OCI-LY3 (cell line): ENCODE measurements around the gene KRT73.

Experiments used
- H2AFZ ChIP-seq: fragments of 200-600, 300-600 bp; shearing (Covaris generic); 2 replicates; pipeline ENCODE4 v1.6.0; 2014; ENCODE audit warnings: antibody characterized with exemption, low read depth, low read length
- H3K27ac ChIP-seq: fragments of 200-600, 300-600 bp; sonication (generic); 2 replicates; pipeline ENCODE4 v1.5.1; 2014; ENCODE audit warnings: mild to moderate bottlenecking, low read length, moderate library complexity, mixed read lengths
- H3K27me3 ChIP-seq: fragments of 200-600, 300-600 bp; sonication (generic); 2 replicates; pipeline ENCODE4 v1.6.1; 2014; ENCODE audit warnings: low read depth, low read length, mixed read lengths
- H3K36me3 ChIP-seq: fragments of 200-600, 300-600 bp; sonication (generic); replicated peaks from 2 replicates; pipeline ENCODE3; 2014; ENCODE audit warnings: low read depth, low read length, mixed read lengths
- H3K4me1 ChIP-seq: fragments of 300-600, 200-600 bp; sonication (generic); 2 replicates; pipeline ENCODE4 v1.6.1; 2014; ENCODE audit warnings: low read length, mixed read lengths
- H3K4me2 ChIP-seq: fragments of 200-600, 300-600 bp; sonication (generic); 2 replicates; pipeline ENCODE4 v1.6.1; 2014; ENCODE audit warnings: low read length, mixed read lengths
- H3K4me3 ChIP-seq: fragments of 300-600, 200-600 bp; sonication (generic); 2 replicates; pipeline ENCODE4 v1.5.1; 2014; ENCODE audit warnings: antibody characterized with exemption, mild to moderate bottlenecking, low read length, moderate library complexity
- H3K79me2 ChIP-seq: fragments of 300-600, 200-600 bp; shearing (Covaris generic); 2 replicates; pipeline ENCODE4 v1.6.1; 2014; ENCODE audit warnings: mild to moderate bottlenecking, low read length, mixed read lengths
- H3K9ac ChIP-seq: fragments of 300-600, 200-600 bp; shearing (Covaris generic); 2 replicates; pipeline ENCODE4 v1.6.0; 2014; ENCODE audit warnings: mild to moderate bottlenecking, low read length, moderate library complexity
- H3K9me3 ChIP-seq: fragments of 200-600, 300-600 bp; shearing (Covaris generic); 2 replicates; pipeline ENCODE4 v1.6.1; 2014; ENCODE audit warnings: low read length, mixed read lengths; ENCODE audit not compliant: insufficient read depth
- H4K20me1 ChIP-seq: fragments of 200-600, 300-600 bp; sonication (generic); 2 replicates; pipeline ENCODE4 v1.6.1; 2016; ENCODE audit warnings: low read length, mixed read lengths; ENCODE audit not compliant: insufficient read depth
- CTCF ChIP-seq: fragments of 200-600, 300-600 bp; sonication (generic); IDR thresholded peaks from 2 replicates; pipeline ENCODE4 v1.5.1; 2014; ENCODE audit warnings: antibody characterized with exemption, low read length, low read depth
- EZH2phosphoT487 ChIP-seq: fragments of 200-600 bp; shearing (Covaris generic); IDR thresholded peaks from 2 replicates; pipeline ENCODE4 v1.6.1; 2018; ENCODE audit warnings: antibody characterized with exemption, mixed run types, low read depth

KRT73 gene

DNA sequence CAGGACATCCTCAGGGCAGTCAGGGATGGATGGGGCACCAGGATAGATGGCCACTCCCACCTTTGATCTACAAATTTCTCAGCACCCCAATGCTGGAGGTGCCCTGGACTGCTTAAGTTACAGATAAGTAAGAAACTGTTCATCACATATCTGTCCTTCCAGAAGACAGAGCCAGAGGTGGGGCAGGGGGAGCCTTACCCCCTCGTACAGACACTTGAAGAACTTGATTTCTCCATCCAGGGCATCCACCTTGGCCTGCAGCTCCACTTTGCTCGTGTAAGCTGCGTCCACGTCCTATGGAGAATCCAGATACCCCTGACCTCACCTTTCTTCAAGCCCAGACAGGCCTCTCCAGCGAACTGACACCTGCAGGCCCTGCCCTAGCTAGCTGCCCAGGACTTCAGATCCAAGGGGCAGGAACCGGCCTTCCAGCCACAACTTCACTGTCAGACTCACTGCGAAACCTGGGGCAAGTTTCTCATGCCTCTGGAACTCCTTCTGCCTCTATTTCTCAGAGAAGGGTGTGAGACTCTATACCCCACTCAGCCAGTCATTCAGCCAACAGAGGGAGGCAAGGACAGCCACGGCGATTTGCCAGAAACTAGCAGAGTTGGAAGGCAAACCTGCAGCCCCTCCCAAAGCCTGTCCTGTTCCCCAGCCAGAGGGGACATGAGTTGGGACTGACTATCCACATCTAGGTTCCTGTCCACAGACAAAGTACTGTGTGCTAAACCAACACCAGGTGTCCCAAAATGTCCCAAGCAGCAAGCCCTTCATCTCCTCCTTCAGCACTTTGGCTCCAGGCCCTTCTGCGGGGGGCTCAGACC, 3.8 kb downstream of the KRT73 start:
- peaks cover 30% of the 10 kb centered on the region for H3K27me3 ChIP-seq
- no peaks in the 10 kb centered on the region for H3K4me1 ChIP-seq
- no peak overlapping the region for H3K9ac ChIP-seq
- H3K79me2 ChIP-seq: no peaks in the 10 kb centered on the region
- no peak overlapping the region for H3K4me2 ChIP-seq
- H3K4me3 ChIP-seq: no peak overlapping the region
- H4K20me1 ChIP-seq: no peaks in the 10 kb centered on the region
- H3K9me3 ChIP-seq: no peaks in the 10 kb centered on the region
- no peaks in the 10 kb centered on the region for H3K36me3 ChIP-seq
- no peak overlapping the region for H3K27ac ChIP-seq
- no peak overlapping the region for H2AFZ ChIP-seq
- TF ChIP-seq CTCF (no peak), EZH2phosphoT487 (no peak)

- H3K9ac ChIP-seq: no peak overlapping the region
- H3K4me2 ChIP-seq: no peak overlapping the region
- no peak overlapping the region for H3K27ac ChIP-seq
- no peaks in the 10 kb centered on the region for H4K20me1 ChIP-seq
- H3K27me3 ChIP-seq: peaks cover 37% of the 10 kb centered on the region
- H3K4me1 ChIP-seq: no peaks in the 10 kb centered on the region
- no peak overlapping the region for H3K4me3 ChIP-seq
- TF ChIP-seq CTCF (no peak), EZH2phosphoT487 (no peak)
- H3K9me3 ChIP-seq: no peaks in the 10 kb centered on the region
- H3K36me3 ChIP-seq: no peaks in the 10 kb centered on the region
- no peak overlapping the region for H2AFZ ChIP-seq
- no peaks in the 10 kb centered on the region for H3K79me2 ChIP-seq
These were observed 4.9 kb downstream of the KRT73 start for GRCh38 chr12:52613384-52614030.

GRCh38 chr12:52612431-52613383, 5.7 kb downstream of the KRT73 start:
- H3K9ac ChIP-seq: no peak overlapping the region
- no peaks in the 10 kb centered on the region for H3K79me2 ChIP-seq
- no peak overlapping the region for H2AFZ ChIP-seq
- H3K36me3 ChIP-seq: no peaks in the 10 kb centered on the region
- no peak overlapping the region for H3K27ac ChIP-seq
- H3K27me3 ChIP-seq: peaks cover 39% of the 10 kb centered on the region
- H3K4me3 ChIP-seq: no peak overlapping the region
- H4K20me1 ChIP-seq: no peaks in the 10 kb centered on the region
- TF ChIP-seq CTCF (no peak), EZH2phosphoT487 (no peak)
- H3K4me1 ChIP-seq: no peaks in the 10 kb centered on the region
- no peaks in the 10 kb centered on the region for H3K9me3 ChIP-seq
- no peak overlapping the region for H3K4me2 ChIP-seq
